Neural cell (in vitro differentiated cells): ENCODE measurements around the gene STAB1.

Source experiments
- MXI1 ChIP-seq: fragments of 450-650 bp; conservative IDR thresholded peaks from 2 replicates; pipeline ENCODE4 v1.6.1; 2014; ENCODE audit warnings: antibody characterized with exemption, mild to moderate bottlenecking; ENCODE audit not compliant: poor library complexity, severe bottlenecking
- POLR2AphosphoS5 ChIP-seq: IDR thresholded peaks from 2 replicates; pipeline ENCODE4 v1.6.1; 2012
- TAF1 ChIP-seq: IDR thresholded peaks from 2 replicates; pipeline ENCODE4 v1.6.1; 2012; ENCODE audit warnings: low read depth
- TF ChIP-seq, protein P1 (sequence below): fragments of 450-650 bp; IDR thresholded peaks from 2 replicates; pipeline ENCODE4 v1.5.1; 2014; ENCODE audit warnings: antibody characterized with exemption, mild to moderate bottlenecking, moderate library complexity; ENCODE audit not compliant: poor library complexity, severe bottlenecking

DNA sequence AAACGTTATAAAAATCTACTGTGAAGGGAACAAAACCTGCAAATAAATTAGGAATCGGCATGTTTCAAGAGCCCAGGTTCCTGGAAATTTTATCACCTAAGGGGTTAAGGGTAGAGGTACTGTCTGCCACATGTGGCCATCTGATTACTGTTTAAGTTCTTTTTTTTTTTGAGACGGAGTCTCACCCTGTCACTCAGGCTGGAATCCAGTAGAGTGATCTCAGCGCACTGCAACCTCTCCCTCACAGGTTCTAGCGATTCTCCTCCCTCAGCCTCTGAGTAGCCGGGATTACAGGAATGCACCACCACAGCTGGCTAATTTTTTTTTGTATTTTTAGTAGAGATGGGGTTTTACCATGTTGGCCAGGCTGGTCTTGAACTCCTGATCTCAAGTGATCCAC, 77.1 kb downstream of the STAB1 start:
- TF ChIP-seq, protein P1, sequence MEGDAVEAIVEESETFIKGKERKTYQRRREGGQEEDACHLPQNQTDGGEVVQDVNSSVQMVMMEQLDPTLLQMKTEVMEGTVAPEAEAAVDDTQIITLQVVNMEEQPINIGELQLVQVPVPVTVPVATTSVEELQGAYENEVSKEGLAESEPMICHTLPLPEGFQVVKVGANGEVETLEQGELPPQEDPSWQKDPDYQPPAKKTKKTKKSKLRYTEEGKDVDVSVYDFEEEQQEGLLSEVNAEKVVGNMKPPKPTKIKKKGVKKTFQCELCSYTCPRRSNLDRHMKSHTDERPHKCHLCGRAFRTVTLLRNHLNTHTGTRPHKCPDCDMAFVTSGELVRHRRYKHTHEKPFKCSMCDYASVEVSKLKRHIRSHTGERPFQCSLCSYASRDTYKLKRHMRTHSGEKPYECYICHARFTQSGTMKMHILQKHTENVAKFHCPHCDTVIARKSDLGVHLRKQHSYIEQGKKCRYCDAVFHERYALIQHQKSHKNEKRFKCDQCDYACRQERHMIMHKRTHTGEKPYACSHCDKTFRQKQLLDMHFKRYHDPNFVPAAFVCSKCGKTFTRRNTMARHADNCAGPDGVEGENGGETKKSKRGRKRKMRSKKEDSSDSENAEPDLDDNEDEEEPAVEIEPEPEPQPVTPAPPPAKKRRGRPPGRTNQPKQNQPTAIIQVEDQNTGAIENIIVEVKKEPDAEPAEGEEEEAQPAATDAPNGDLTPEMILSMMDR: no peak
- TF ChIP-seq TAF1 (no peak), MXI1 (no peak), POLR2AphosphoS5 (no peak)
